AG10803 (cell line): ENCODE results near the gene ARMH4.
A peak's percentile ranks its signal among the peaks of the same experiment; 100 is the strongest.

Experiments used
- DNase-seq: peaks from one replicate; pipeline ENCODE4 v3.0.0; 2010; ENCODE audit warnings: low read depth
- H3K4me3 ChIP-seq: 2 replicates; pipeline ENCODE4 v1.5.1; 2011; ENCODE audit warnings: mild to moderate bottlenecking, low read length, control low read depth
- CTCF ChIP-seq: conservative IDR thresholded peaks from 2 replicates; pipeline ENCODE4 v1.5.1; 2011; ENCODE audit warnings: mild to moderate bottlenecking, low read length, control low read depth, inconsistent platforms

Gene ARMH4

DNA sequence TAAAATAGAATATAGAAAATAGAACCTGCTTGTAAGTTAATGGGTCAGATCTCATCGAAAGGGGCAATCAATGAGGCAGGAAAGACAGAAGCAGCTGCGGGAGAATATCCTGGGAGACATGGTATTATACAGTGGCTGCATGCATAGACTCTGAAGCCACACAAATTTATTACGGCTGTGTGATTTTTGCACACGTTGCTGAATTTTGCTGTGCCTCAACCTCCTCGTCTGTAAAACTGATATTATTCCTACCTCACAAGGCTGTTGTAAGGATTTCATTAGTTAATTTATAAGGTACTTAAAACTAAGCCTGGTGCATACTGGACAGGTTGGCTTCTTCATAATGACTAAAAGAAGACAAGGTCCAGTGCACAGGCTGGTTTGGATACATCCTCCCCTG lies 52.3 kb downstream of the ARMH4 start:
- no peak for TF ChIP-seq CTCF
- H3K4me3 ChIP-seq = no peak overlapping the region

DNA sequence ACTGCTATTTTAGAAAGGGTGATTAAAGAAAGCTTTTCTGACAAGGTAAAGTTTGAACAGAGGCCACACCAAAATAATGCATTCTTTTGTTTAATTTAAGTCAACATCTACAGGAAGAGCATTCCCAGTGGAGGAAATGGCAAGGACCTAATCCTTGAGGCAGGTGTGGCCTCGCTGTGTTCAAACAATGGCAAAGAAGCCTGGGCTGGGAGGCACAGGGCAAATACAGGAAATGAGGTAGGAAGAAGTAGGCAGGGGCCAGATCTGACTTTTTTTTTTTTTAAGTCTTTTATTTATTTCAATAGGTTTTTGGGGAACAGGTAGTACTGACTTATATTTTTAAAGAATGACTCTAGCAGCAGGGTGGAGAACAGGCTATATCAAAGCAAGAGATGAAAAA lies 53.5 kb downstream of the ARMH4 start:
- DNase-seq = no peak
- no peak for TF ChIP-seq CTCF
- no peak overlapping the region for H3K4me3 ChIP-seq

More for the DNA sequence above, 52.3 kb downstream of the ARMH4 start:
- no peak for DNase-seq

- no peak overlapping the region for H3K4me3 ChIP-seq
- no peak for DNase-seq
- TF ChIP-seq CTCF = no peak
Observed at GRCh38 chr14:58096731-58097130, 55.3 kb downstream of the ARMH4 start.

DNA sequence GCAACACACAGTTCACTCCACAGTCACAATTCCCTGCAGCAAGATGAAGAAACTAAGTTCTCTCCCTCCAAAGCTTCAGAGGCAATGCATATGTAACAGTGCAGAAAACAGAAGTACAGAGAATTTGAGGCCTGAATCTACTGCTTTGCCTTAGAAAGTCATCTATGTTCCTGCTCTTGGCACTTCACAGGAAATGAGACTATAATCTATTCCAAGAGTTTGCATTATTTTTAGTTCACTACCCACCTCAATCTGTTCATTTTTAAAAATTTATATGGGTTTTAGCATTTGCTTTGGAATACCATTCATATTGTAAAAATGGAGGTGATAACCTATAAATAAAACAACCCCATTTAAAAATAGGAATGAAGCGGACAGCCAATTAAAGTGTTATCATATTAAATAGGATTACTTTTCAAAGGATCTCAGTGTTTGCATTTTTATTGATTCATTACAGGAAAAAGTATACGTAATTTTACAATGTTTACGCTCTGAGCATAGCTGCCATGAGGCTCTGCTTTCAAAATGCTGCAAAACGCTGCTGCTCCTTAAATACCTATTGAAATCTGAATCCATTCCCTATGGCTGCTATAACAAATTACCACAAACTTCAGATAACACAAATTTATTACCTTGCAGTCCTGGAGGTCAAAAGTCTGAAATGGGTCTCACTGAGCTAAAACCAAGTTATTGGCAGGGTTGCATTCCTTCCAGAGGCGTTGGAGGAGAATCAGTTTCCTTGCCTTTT lies 60.0 kb downstream of the ARMH4 start:
- TF ChIP-seq CTCF = no peak
- no peak for DNase-seq
- no peak overlapping the region for H3K4me3 ChIP-seq

GRCh38 chr14:58089612-58090011 lies 62.4 kb downstream of the ARMH4 start:
- no peak for DNase-seq
- H3K4me3 ChIP-seq = no peak overlapping the region
- TF ChIP-seq CTCF = no peak

GRCh38 chr14:58088961-58089360 lies 63.1 kb downstream of the ARMH4 start:
- no peak overlapping the region for H3K4me3 ChIP-seq
- DNase-seq = no peak
- no peak for TF ChIP-seq CTCF

- DNase-seq = peak; percentile 18
- no peak overlapping the region for H3K4me3 ChIP-seq
- no peak for TF ChIP-seq CTCF
Observed at GRCh38 chr14:58085877-58086276, 66.1 kb downstream of the ARMH4 start.
